ENCODE results near the gene ZBTB24.
"Not testable (repeated sequence)": the region's sequence is repeated elsewhere in the genome, so short reads cannot be mapped to it uniquely, and the experiment has no call there.

ZBTB24 gene

DNA sequence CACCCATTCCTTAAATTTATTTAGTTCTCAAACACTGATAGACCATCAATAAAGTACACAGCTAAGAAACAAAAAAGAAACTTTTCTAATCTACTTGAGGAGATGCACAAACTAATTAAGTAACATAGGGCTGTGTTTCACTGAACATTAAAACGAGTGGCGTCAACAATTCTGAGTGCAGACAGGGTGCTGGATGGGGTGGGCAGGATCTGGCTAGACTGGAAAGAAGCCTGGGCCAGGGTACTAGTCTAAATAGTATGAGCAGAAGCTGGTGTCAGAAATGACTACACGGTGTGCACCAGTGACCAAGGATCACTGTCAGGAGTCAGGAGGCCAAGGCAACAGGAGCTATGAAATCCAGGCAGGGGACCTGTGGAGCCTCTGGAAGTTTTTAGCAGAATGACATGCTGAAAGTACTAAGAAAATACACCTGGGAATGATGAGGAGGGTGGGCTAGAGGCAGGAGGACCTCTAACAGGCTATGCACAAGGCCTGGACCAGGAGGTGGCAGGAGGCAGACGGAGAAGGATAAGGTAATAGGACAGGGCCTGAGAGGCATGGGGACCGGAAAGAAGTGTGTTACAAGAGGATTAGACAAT lies 13.3 kb downstream of the ZBTB24 start:
- no peak overlapping the region for H3K9ac ChIP-seq (ENCODE audit: low read length in 2 of 2)
- H3K36me3 ChIP-seq (ENCODE audit: control insufficient read depth in 2 of 2, insufficient read depth in 2 of 2, low read length in 2 of 2), result peaks cover 41 to 54% of the 10 kb centered on the region in 2 donors
- H3K4me3 ChIP-seq (ENCODE audit: low read length in 2 of 2), result no peak overlapping the region
- no peaks in the 10 kb centered on the region for H3K4me1 ChIP-seq (ENCODE audit: control insufficient read depth, insufficient read depth, low read length)
- H3K27ac ChIP-seq (ENCODE audit: low read length), result no peak overlapping the region
- no peaks in the 10 kb centered on the region for H3K9me3 ChIP-seq (ENCODE audit: control insufficient read depth in 2 of 2, low read length in 2 of 2)
- no peaks in the 10 kb centered on the region for H3K27me3 ChIP-seq (ENCODE audit: control insufficient read depth in 1 of 2, insufficient read depth in 2 of 2, low read length in 2 of 2)

DNA sequence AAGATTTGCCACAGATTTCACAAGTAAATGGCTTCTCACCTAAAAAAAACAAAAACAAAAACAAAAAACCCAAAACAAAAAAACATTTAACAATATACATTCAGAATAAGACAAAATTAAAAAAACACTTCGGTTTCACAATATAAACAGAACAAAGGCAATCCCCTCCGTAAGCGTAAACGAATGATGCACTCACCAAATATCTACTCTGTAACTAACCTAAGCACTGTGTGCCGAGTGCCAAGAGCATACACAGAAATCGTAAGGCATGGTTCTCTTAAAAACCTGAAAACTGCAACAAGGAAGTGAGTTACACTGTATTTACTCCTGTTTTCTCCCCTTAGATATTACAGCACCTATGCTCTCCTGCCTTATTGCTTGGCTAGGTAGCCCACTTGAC lies 15.3 kb downstream of the ZBTB24 start:
- H3K27ac ChIP-seq (ENCODE audit: low read length), result no peak overlapping the region
- no peaks in the 10 kb centered on the region for H3K27me3 ChIP-seq (ENCODE audit: control insufficient read depth in 1 of 2, insufficient read depth in 2 of 2, low read length in 2 of 2)
- H3K36me3 ChIP-seq (ENCODE audit: control insufficient read depth in 2 of 2, insufficient read depth in 2 of 2, low read length in 2 of 2), result peaks cover 33 to 45% of the 10 kb centered on the region in 2 donors
- no peaks in the 10 kb centered on the region for H3K4me1 ChIP-seq (ENCODE audit: control insufficient read depth, insufficient read depth, low read length)
- H3K4me3 ChIP-seq (ENCODE audit: low read length in 2 of 2), result no peak overlapping the region
- no peak overlapping the region for H3K9ac ChIP-seq (ENCODE audit: low read length in 2 of 2)
- H3K9me3 ChIP-seq (ENCODE audit: control insufficient read depth in 2 of 2, low read length in 2 of 2), result no peaks in the 10 kb centered on the region

DNA sequence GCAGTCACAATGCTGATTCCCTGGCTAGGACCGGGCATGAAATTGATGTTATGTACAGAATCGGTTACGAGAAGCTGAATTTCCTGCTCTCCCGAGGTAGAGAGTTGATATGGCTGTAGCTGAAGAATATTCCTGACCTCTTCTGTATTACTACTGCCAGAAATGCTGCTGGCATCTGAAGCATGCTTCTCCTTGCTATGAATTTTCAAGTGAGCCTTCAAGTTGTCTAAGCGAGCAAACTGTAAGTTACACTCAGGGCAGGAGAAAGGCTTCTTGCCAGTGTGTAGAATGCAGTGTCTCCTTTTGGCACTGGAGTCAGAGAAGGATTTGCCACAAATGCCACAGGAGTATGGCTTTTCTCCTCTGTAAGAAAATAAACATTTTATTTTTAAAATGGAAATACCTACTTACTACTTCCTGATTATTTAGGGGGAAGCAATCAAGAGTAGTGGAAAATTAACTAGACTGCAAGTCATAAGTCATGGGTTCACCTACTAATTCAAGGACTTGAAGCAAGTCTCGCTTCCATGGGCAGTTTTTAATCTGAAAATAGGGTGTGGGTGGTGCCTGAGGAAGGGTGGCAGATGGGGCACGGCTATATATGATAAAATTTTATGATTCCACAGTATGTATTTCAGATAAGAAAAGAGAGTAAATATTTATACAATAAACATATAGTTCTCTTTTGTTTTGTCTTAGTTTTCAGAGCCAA lies 16.7 kb downstream of the ZBTB24 start:
- no peak overlapping the region for H3K27ac ChIP-seq (ENCODE audit: low read length)
- H3K27me3 ChIP-seq (ENCODE audit: control insufficient read depth in 1 of 2, insufficient read depth in 2 of 2, low read length in 2 of 2), result no peaks in the 10 kb centered on the region
- no peaks in the 10 kb centered on the region for H3K4me1 ChIP-seq (ENCODE audit: control insufficient read depth, insufficient read depth, low read length)
- peaks cover 26 to 36% of the 10 kb centered on the region in 2 donors for H3K36me3 ChIP-seq (ENCODE audit: control insufficient read depth in 2 of 2, insufficient read depth in 2 of 2, low read length in 2 of 2)
- no peaks in the 10 kb centered on the region for H3K9me3 ChIP-seq (ENCODE audit: control insufficient read depth in 2 of 2, low read length in 2 of 2)
- H3K9ac ChIP-seq (ENCODE audit: low read length in 2 of 2), result no peak overlapping the region
- H3K4me3 ChIP-seq (ENCODE audit: low read length in 2 of 2), result no peak overlapping the region

DNA sequence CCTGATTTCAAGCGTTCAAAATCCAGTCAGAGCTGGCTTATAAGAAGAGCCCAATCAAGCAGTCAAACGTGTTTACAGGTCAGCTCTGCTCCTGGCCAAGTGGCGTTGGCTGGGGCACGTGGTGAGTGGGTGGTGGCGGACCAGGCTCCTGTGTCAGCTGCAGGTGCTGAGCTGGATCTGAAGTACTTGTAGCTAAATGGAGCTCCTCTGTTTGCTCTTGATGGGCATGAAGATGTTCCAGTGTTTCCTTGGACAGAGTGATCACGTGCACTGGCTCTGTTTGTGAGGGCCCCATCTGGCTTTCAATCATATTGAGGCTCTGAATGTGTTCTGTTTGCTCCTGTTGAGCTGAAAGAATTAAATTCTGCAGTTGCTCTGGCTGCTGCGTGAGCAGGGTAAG lies 17.2 kb downstream of the ZBTB24 start:
- Histone ChIP-seq H3K4me1 (ENCODE audit: control insufficient read depth, insufficient read depth, low read length) (no peaks in the 10 kb centered on the region), H3K9ac (ENCODE audit: low read length in 2 of 2) (no peak overlapping the region), H3K27ac (ENCODE audit: low read length) (no peak overlapping the region), H3K9me3 (ENCODE audit: control insufficient read depth in 2 of 2, low read length in 2 of 2) (no peaks in the 10 kb centered on the region), H3K36me3 (ENCODE audit: control insufficient read depth in 2 of 2, insufficient read depth in 2 of 2, low read length in 2 of 2) (peaks cover 20 to 30% of the 10 kb centered on the region in 2 donors), H3K4me3 (ENCODE audit: low read length in 2 of 2) (no peak overlapping the region), H3K27me3 (ENCODE audit: control insufficient read depth in 1 of 2, insufficient read depth in 2 of 2, low read length in 2 of 2) (no peaks in the 10 kb centered on the region)

DNA sequence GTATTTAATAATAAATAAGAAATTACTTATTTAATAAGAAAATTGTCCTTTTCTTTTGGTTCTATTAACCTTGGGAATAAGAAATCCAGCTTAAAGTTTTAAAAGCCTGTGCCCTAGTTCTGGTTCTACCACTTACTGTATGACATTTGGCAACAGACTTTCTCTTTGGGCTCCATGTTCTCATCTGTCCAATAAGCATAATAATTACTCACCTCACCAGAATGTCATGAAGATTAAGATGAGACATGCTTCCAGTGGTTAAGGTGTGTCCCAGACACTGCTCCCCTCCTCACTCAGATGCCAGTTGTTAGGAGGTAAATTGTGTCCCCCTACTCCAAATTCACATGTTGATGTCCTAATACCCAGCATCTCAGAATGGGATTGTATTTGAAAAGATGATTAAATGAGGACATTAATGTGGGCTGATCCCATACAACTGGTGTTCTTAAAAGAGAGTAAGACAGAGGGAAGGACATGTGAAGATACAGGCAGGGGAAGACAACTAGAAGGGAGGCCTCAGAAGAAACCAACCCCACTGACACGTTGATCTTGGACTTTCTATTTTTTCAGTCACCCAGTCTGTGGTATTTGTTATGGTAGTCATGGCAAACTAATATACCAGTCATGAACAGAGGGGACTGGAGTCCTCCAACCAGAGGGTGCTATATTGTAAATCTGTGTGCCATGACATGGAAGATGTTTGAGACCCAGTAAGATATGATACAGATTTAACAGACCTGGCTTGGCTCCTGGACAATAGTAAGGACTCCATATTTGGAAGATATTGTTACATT lies 21.1 kb downstream of the ZBTB24 start:
- Histone ChIP-seq H3K4me1 (ENCODE audit: control insufficient read depth, insufficient read depth, low read length) (no peaks in the 10 kb centered on the region), H3K27me3 (ENCODE audit: control insufficient read depth in 1 of 2, insufficient read depth in 2 of 2, low read length in 2 of 2) (no peaks in the 10 kb centered on the region), H3K9me3 (ENCODE audit: control insufficient read depth in 2 of 2, low read length in 2 of 2) (no peaks in the 10 kb centered on the region), H3K27ac (ENCODE audit: low read length) (no peak overlapping the region), H3K9ac (ENCODE audit: low read length in 2 of 2) (no peak overlapping the region), H3K4me3 (ENCODE audit: low read length in 2 of 2) (no peak overlapping the region), H3K36me3 (ENCODE audit: control insufficient read depth in 2 of 2, insufficient read depth in 2 of 2, low read length in 2 of 2) (peaks cover 13 to 15% of the 10 kb centered on the region in 2 donors)

DNA sequence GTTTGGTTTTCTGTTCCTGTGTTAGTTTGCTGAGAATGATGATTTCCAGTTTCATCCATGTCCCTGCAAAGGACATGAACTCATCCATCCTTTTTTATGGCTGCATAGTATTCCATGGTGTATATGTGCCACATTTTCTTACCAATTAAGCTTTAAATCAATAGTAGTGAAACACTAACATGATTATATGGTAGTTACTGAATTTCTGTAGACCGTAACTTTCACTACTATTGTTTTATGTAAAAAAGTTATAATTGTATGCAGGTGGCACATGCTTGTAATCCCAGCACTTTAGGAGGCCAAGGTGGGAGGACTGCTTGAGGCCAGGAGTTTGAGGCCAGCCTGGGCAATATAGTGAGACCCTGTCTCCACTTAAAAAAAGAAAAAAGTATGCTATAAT lies 21.8 kb downstream of the ZBTB24 start:
- not testable (repeated sequence) for H3K4me1 ChIP-seq (ENCODE audit: control insufficient read depth, insufficient read depth, low read length); H3K27ac ChIP-seq (ENCODE audit: low read length); H3K27me3 ChIP-seq (ENCODE audit: control insufficient read depth in 1 of 2, insufficient read depth in 2 of 2, low read length in 2 of 2); H3K9me3 ChIP-seq (ENCODE audit: control insufficient read depth in 2 of 2, low read length in 2 of 2); H3K4me3 ChIP-seq (ENCODE audit: low read length in 2 of 2); H3K9ac ChIP-seq (ENCODE audit: low read length in 2 of 2)
- peaks cover 11% of the 10 kb centered on the region in 2 donors for H3K36me3 ChIP-seq (ENCODE audit: control insufficient read depth in 2 of 2, insufficient read depth in 2 of 2, low read length in 2 of 2)

DNA sequence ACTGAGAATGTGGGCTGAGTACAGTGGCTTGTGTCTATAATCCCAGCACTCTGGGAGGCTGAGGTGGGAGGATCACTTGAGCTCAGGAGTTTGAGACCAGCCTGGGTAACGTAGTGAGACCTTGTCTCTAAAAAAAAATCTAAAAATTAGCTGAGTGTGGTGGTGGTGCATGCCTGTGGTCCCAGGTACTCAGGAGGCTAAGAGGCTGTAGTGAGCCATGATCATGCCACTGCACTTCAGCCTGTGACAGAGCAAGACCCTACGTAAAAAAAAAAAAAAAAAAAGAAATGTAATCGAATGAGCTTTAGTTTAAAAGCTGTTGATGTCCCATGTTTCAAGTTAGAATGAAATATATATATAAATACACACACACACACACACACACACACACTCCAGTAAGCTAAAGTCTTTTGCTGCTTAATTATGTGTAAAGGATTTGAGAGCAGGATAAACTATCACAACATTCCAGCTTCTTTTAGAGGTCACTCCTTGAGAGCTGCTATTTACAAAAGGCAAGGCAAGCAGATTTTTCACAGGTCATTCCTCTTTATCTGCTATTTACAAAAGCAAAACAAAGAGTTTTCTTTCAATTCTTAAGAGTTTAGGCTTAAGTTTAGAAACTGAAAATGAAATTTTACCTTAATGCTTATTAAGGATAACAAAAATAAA lies 22.7 kb downstream of the ZBTB24 start:
- H3K4me3 ChIP-seq (ENCODE audit: low read length in 2 of 2), result no peak overlapping the region
- H3K27me3 ChIP-seq (ENCODE audit: control insufficient read depth in 1 of 2, insufficient read depth in 2 of 2, low read length in 2 of 2), result peaks cover 0 to 6% of the 10 kb centered on the region in 2 donors
- H3K4me1 ChIP-seq (ENCODE audit: control insufficient read depth, insufficient read depth, low read length), result peaks cover 7% of the 10 kb centered on the region
- H3K9ac ChIP-seq (ENCODE audit: low read length in 2 of 2), result no peak overlapping the region
- peaks cover 2 to 5% of the 10 kb centered on the region in 2 donors for H3K36me3 ChIP-seq (ENCODE audit: control insufficient read depth in 2 of 2, insufficient read depth in 2 of 2, low read length in 2 of 2)
- H3K9me3 ChIP-seq (ENCODE audit: control insufficient read depth in 2 of 2, low read length in 2 of 2), result no peaks in the 10 kb centered on the region
- H3K27ac ChIP-seq (ENCODE audit: low read length), result no peak overlapping the region

DNA sequence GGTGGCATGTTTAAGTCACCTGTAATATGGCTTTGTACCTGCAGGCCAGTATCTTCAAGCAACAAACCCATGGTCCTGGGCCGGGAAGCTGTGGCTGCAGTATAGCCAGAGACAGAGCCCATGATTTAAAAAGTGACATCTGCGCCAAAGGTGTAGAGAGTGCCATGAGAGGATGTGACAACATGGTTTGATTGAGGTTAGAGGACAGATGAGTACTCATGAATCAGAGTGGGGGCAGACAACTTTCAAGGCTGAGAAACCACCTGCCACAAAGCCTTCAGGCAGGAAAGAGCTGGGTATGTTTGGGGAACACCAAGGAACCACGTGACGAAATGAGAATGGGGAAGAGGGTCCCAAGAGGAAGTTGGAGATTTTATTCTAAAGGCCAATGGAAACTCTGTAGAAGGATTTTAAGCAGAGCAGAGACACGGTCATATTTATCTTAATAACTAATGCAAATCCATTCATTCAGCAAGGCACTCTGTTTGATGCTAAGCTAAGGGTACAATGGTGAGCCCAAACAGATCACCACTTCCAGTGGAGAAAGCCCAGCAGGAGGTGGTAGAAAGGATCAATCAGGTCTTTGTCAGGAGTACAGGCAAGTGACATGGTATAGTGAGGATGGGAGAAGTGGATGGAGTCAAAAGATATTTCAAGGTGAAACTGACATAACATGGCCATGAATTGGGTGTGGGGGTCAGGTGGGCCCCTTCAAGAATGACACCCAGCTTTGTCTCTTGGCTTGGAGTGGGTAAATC lies 24.1 kb downstream of the ZBTB24 start:
- H3K27ac ChIP-seq (ENCODE audit: low read length), result no peak overlapping the region
- H3K4me3 ChIP-seq (ENCODE audit: low read length in 2 of 2), result no peak overlapping the region
- peaks cover 2 to 13% of the 10 kb centered on the region in 2 donors for H3K27me3 ChIP-seq (ENCODE audit: control insufficient read depth in 1 of 2, insufficient read depth in 2 of 2, low read length in 2 of 2)
- H3K4me1 ChIP-seq (ENCODE audit: control insufficient read depth, insufficient read depth, low read length), result peaks cover 14% of the 10 kb centered on the region
- no peak overlapping the region for H3K9ac ChIP-seq (ENCODE audit: low read length in 2 of 2)
- H3K9me3 ChIP-seq (ENCODE audit: control insufficient read depth in 2 of 2, low read length in 2 of 2), result no peaks in the 10 kb centered on the region
- peaks cover 0 to 5% of the 10 kb centered on the region in 2 donors for H3K36me3 ChIP-seq (ENCODE audit: control insufficient read depth in 2 of 2, insufficient read depth in 2 of 2, low read length in 2 of 2)

DNA sequence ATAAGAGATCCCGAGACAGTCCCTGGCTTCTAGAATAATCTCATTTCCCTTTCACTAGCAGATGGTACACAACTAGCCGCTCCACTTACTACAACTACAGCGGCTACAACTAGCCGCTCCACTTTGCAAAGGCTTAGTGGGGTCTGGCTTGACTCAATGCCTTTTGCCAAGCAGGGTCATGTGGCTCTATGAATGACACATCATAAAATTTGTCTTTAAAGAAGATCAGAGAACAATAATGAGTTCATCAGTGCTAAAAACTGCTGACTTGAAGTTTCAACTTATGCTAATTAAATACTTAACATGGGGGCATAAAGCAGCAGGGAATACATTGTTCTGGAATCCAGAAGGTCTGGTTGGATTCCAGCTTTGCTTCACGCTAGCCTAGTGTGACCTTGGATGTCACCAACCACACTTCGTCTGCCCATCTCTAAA lies 25.4 kb downstream of the ZBTB24 start:
- no peak overlapping the region for H3K4me3 ChIP-seq (ENCODE audit: low read length in 2 of 2)
- H3K36me3 ChIP-seq (ENCODE audit: control insufficient read depth in 2 of 2, insufficient read depth in 2 of 2, low read length in 2 of 2), result peaks cover 0 to 3% of the 10 kb centered on the region in 2 donors
- H3K27ac ChIP-seq (ENCODE audit: low read length), result no peak overlapping the region
- H3K27me3 ChIP-seq (ENCODE audit: control insufficient read depth in 1 of 2, insufficient read depth in 2 of 2, low read length in 2 of 2), result peaks cover 2 to 13% of the 10 kb centered on the region in 2 donors
- no peak overlapping the region for H3K9ac ChIP-seq (ENCODE audit: low read length in 2 of 2)
- H3K4me1 ChIP-seq (ENCODE audit: control insufficient read depth, insufficient read depth, low read length), result peaks cover 17% of the 10 kb centered on the region
- no peaks in the 10 kb centered on the region for H3K9me3 ChIP-seq (ENCODE audit: control insufficient read depth in 2 of 2, low read length in 2 of 2)
